ENCODE results near the gene ST8SIA1.

ST8SIA1 gene

DNA sequence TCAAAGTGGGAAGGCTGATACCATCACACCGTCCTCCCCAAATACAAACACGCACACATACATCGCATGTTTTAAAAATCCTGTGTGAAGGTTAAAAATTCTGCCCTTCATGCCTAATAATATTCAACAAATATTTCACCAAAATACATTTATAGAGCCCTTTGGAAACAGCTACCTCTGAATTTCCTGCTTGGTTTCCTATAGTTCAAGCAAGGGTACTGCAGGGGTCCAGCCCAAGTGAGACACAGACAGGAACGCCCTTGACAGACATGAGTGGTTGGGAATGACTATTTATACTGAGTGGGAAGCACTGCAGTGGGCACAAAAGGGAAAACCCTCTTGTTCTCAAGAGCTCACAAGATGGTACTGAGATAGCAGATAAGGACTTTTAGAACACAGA is 51.0 kb downstream of the ST8SIA1 start:
- Histone ChIP-seq H3K27me3 (ENCODE audit: control insufficient read depth in 1 of 2, insufficient read depth in 2 of 2, low read length in 2 of 2) (no peaks in the 10 kb centered on the region), H3K9me3 (ENCODE audit: control insufficient read depth in 2 of 2, low read length in 2 of 2) (no peaks in the 10 kb centered on the region), H3K4me1 (ENCODE audit: control insufficient read depth, insufficient read depth, low read length) (peaks cover 11% of the 10 kb centered on the region), H3K36me3 (ENCODE audit: control insufficient read depth in 2 of 2, insufficient read depth in 2 of 2, low read length in 2 of 2) (no peaks in the 10 kb centered on the region), H3K9ac (ENCODE audit: low read length in 2 of 2) (no peak overlapping the region), H3K27ac (ENCODE audit: low read length) (peak overlapping the region; percentile 37), H3K4me3 (ENCODE audit: low read length in 2 of 2) (no peak overlapping the region)

DNA sequence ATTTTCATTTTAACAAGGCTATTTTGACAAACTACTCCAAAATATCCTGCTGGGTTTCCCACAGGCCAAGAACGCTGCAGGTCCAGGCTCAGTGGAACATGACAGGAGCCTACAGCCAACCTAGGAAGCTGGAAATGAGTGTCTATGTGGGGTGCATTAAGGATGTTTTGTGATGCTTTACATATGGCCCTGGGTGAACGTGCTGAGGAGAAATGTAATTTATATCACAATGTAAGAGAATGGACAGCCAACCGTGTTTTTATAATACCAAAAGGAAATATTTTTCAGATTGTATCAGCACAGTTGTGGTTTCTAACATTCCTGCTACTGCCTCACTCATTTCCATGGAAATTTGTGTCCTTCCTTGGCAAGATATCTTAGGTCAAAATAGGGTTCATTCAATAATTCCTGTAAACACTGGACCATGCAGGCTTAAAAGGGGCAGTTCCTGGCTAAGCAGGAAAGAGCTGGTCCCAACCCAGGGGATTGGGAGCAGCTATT is 51.5 kb downstream of the ST8SIA1 start:
- Histone ChIP-seq H3K27ac (ENCODE audit: low read length) (peak overlapping the region; percentile 37), H3K4me1 (ENCODE audit: control insufficient read depth, insufficient read depth, low read length) (peaks cover 11% of the 10 kb centered on the region), H3K4me3 (ENCODE audit: low read length in 2 of 2) (no peak overlapping the region)

DNA sequence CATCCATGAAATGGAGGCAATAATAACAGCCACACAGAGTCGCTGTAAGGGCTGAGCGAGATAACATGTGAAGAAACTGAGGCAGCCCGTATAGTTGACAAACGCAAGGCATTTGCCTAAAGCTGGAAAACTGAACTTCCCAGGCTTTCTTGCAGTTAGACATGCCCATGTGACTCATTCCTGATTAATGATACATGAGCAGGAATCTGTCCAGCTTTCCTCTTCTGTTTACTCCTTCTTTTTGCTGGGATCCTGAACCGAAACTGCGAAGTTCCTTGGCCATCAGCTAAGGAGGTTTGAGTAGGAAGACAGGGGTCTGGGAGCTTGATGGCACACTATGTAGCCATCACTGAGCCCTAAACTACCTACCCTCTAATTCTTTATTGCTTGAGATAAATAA is 52.2 kb downstream of the ST8SIA1 start:
- Histone ChIP-seq H3K4me1 (ENCODE audit: control insufficient read depth, insufficient read depth, low read length) (peaks cover 11% of the 10 kb centered on the region), H3K9ac (ENCODE audit: low read length in 2 of 2) (peak overlapping the region; percentile 30 to 48), H3K36me3 (ENCODE audit: control insufficient read depth in 2 of 2, insufficient read depth in 2 of 2, low read length in 2 of 2) (peaks cover 0 to 2% of the 10 kb centered on the region in 2 donors), H3K27ac (ENCODE audit: low read length) (peak overlapping the region; percentile 53), H3K27me3 (ENCODE audit: control insufficient read depth in 1 of 2, insufficient read depth in 2 of 2, low read length in 2 of 2) (no peaks in the 10 kb centered on the region), H3K4me3 (ENCODE audit: low read length in 2 of 2) (peak overlapping the region; percentile 0 to 64), H3K9me3 (ENCODE audit: control insufficient read depth in 2 of 2, low read length in 2 of 2) (no peaks in the 10 kb centered on the region)

More for the DNA sequence above, 51.5 kb downstream of the ST8SIA1 start:
- H3K9me3 ChIP-seq (ENCODE audit: control insufficient read depth in 2 of 2, low read length in 2 of 2): no peaks in the 10 kb centered on the region
- no peaks in the 10 kb centered on the region for H3K27me3 ChIP-seq (ENCODE audit: control insufficient read depth in 1 of 2, insufficient read depth in 2 of 2, low read length in 2 of 2)
- H3K9ac ChIP-seq (ENCODE audit: low read length in 2 of 2): no peak overlapping the region
- H3K36me3 ChIP-seq (ENCODE audit: control insufficient read depth in 2 of 2, insufficient read depth in 2 of 2, low read length in 2 of 2): no peaks in the 10 kb centered on the region

DNA sequence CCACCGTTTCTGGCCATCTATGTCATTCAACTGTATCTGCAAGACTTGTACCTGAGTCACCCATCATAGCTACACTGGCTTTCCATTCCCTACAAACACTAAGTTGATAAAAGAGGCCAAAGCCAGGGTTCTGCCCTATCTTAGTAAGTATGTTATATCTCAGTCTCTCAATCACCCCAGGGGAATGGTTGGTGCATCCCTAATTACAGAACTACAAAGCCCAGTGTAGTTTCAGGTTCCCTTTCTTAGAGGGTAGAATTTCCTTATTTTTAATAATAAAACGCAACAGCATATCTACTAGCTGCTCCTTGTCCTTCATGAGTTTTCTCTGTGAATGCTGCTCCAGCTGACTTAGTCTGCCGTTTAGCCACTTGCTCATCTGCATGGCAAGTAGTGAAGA is 57.6 kb downstream of the ST8SIA1 start:
- H3K4me1 ChIP-seq (ENCODE audit: control insufficient read depth, insufficient read depth, low read length): peaks cover 18% of the 10 kb centered on the region
- H3K27me3 ChIP-seq (ENCODE audit: control insufficient read depth in 1 of 2, insufficient read depth in 2 of 2, low read length in 2 of 2): no peaks in the 10 kb centered on the region
- H3K36me3 ChIP-seq (ENCODE audit: control insufficient read depth in 2 of 2, insufficient read depth in 2 of 2, low read length in 2 of 2): peaks cover 0 to 2% of the 10 kb centered on the region in 2 donors
- H3K27ac ChIP-seq (ENCODE audit: low read length): peak overlapping the region; percentile 89
- H3K9me3 ChIP-seq (ENCODE audit: control insufficient read depth in 2 of 2, low read length in 2 of 2): no peaks in the 10 kb centered on the region
- no peak overlapping the region for H3K9ac ChIP-seq (ENCODE audit: low read length in 2 of 2)
- no peak overlapping the region for H3K4me3 ChIP-seq (ENCODE audit: low read length in 2 of 2)

DNA sequence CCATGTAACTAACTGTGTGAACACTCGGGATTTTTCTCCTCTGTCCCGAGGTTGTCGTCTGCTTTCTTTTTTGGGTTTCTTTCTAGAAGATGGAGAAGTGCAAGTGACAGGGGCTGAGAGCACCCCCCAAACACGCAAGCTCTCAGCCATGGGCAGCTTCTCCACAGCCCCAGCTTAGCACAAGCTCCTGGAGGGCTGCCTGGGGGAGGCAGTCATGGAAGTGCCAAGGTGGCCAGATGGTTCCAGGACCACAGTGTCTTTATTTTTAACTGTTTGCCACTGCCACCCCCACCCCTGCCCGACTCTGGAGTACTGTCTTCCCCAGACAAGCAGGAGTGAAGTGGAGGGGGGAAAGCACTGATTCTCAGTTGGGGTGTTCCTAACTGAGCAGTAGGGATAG is 58.2 kb downstream of the ST8SIA1 start:
- peaks cover 14% of the 10 kb centered on the region for H3K4me1 ChIP-seq (ENCODE audit: control insufficient read depth, insufficient read depth, low read length)
- H3K9me3 ChIP-seq (ENCODE audit: control insufficient read depth in 2 of 2, low read length in 2 of 2): no peaks in the 10 kb centered on the region
- H3K27ac ChIP-seq (ENCODE audit: low read length): peak overlapping the region; percentile 89
- peaks cover 0 to 2% of the 10 kb centered on the region in 2 donors for H3K36me3 ChIP-seq (ENCODE audit: control insufficient read depth in 2 of 2, insufficient read depth in 2 of 2, low read length in 2 of 2)
- H3K27me3 ChIP-seq (ENCODE audit: control insufficient read depth in 1 of 2, insufficient read depth in 2 of 2, low read length in 2 of 2): no peaks in the 10 kb centered on the region
- peak overlapping the region; percentile 36 to 63 for H3K9ac ChIP-seq (ENCODE audit: low read length in 2 of 2)
- peak overlapping the region in 1 of 2 donors; percentile 57 for H3K4me3 ChIP-seq (ENCODE audit: low read length in 2 of 2)

DNA sequence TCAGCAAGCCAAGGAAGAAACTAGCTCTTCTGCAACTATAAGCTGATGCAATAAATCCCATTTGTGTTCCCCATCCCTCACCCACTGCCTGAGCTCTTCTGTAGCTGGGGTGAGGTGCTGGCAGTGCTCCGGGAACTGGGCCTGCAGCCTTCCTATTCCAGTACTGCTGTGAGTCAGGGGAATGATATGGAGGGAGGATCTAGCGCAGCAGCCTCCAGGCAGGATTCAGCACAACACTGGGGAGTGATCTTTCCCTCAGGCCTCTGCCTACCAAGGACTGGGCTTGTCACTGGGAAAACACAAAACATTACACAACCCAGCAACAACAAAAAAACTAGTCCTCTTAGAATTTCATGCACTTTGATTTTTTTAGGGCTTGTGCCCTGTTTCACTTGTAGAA is 58.7 kb downstream of the ST8SIA1 start:
- Histone ChIP-seq H3K4me3 (ENCODE audit: low read length in 2 of 2) (peak overlapping the region in 1 of 2 donors; percentile 57), H3K9ac (ENCODE audit: low read length in 2 of 2) (peak overlapping the region; percentile 36 to 63), H3K27me3 (ENCODE audit: control insufficient read depth in 1 of 2, insufficient read depth in 2 of 2, low read length in 2 of 2) (no peaks in the 10 kb centered on the region), H3K9me3 (ENCODE audit: control insufficient read depth in 2 of 2, low read length in 2 of 2) (no peaks in the 10 kb centered on the region), H3K27ac (ENCODE audit: low read length) (peak overlapping the region; percentile 89), H3K4me1 (ENCODE audit: control insufficient read depth, insufficient read depth, low read length) (peaks cover 14% of the 10 kb centered on the region), H3K36me3 (ENCODE audit: control insufficient read depth in 2 of 2, insufficient read depth in 2 of 2, low read length in 2 of 2) (peaks cover 0 to 2% of the 10 kb centered on the region in 2 donors)

DNA sequence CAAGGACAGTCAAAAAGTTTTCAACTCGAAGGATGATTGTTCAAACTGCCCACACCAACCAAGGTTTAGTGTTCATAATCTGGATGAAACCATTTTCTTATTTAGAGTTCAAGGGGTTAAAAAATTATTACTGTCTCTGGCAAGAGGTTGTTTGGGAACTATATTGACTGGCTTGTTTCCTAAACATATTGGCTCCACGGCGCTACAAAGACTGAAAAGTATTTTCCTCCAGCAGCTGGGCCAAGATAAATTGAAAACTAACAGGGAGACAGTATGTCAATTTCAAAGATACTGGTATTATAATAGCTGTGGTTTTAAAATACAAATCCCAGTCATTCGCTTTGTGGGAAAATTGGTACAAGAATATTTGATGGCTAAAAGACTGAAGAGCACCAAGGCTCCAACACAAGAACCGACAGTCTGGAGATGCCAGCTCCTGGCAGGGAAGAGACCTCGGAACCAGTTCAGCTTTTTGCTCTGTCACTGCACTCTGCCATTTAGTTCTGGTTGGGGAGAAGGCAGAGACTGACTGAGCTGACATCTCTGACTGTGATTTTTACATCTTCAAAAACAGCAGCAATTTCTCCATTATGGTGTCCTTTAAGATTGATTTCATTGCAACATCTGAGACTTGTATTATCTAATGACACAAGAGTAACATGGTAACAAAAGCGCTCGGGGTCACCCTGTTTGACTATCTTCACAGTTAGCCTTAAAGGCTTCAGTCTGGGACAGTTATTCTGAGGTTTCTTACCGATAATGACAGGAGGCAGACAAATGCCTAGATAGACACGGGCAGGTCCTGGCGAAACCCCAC is 62.0 kb downstream of the ST8SIA1 start:
- no peak overlapping the region for H3K4me3 ChIP-seq (ENCODE audit: low read length in 2 of 2)
- H3K27me3 ChIP-seq (ENCODE audit: control insufficient read depth in 1 of 2, insufficient read depth in 2 of 2, low read length in 2 of 2): no peaks in the 10 kb centered on the region
- no peak overlapping the region for H3K27ac ChIP-seq (ENCODE audit: low read length)
- no peaks in the 10 kb centered on the region for H3K9me3 ChIP-seq (ENCODE audit: control insufficient read depth in 2 of 2, low read length in 2 of 2)
- H3K4me1 ChIP-seq (ENCODE audit: control insufficient read depth, insufficient read depth, low read length): peaks cover 14% of the 10 kb centered on the region
- H3K9ac ChIP-seq (ENCODE audit: low read length in 2 of 2): no peak overlapping the region
- no peaks in the 10 kb centered on the region for H3K36me3 ChIP-seq (ENCODE audit: control insufficient read depth in 2 of 2, insufficient read depth in 2 of 2, low read length in 2 of 2)

DNA sequence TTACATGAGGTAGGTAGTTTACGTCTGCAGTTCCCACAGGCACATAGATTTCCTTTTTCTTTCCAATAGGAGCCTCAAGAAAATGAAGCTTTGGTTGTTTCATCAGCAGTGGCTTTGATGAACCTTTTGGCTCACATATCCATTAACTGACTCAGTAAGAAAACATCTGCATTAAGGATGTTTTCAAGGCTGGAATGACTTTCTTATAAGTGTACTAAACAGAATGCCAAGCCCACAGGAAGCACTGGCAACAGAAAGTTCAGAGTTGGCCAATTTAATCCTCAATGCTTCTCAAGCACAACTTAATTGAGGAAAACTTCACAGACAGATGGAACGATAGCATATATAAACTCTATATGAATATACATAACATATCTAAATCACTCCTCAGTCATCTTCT is 63.5 kb downstream of the ST8SIA1 start:
- Histone ChIP-seq H3K36me3 (ENCODE audit: control insufficient read depth in 2 of 2, insufficient read depth in 2 of 2, low read length in 2 of 2) (no peaks in the 10 kb centered on the region), H3K27me3 (ENCODE audit: control insufficient read depth in 1 of 2, insufficient read depth in 2 of 2, low read length in 2 of 2) (no peaks in the 10 kb centered on the region), H3K9me3 (ENCODE audit: control insufficient read depth in 2 of 2, low read length in 2 of 2) (no peaks in the 10 kb centered on the region), H3K27ac (ENCODE audit: low read length) (no peak overlapping the region), H3K9ac (ENCODE audit: low read length in 2 of 2) (no peak overlapping the region), H3K4me3 (ENCODE audit: low read length in 2 of 2) (no peak overlapping the region), H3K4me1 (ENCODE audit: control insufficient read depth, insufficient read depth, low read length) (peaks cover 5% of the 10 kb centered on the region)

DNA sequence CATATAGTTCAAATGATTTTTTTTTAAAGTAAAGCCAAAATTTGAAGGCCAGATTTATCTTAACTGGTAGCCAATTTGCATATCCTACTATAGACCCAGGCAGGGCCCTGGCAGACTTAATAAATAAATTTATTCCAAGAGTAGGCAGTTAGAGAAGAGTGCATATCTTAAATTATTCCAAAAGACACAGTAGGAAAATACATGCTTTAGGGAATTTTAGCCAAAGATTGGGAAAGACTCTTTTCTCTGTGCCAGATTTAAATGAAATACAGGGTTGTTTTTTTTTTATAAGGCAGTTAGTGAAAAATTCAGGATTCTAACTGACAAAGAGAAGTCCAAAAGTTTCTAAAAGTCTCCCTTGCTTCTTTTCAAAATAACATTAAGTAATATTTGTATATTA is 65.5 kb downstream of the ST8SIA1 start:
- Histone ChIP-seq H3K36me3 (ENCODE audit: control insufficient read depth in 2 of 2, insufficient read depth in 2 of 2, low read length in 2 of 2) (no peaks in the 10 kb centered on the region), H3K27ac (ENCODE audit: low read length) (no peak overlapping the region), H3K9ac (ENCODE audit: low read length in 2 of 2) (no peak overlapping the region), H3K9me3 (ENCODE audit: control insufficient read depth in 2 of 2, low read length in 2 of 2) (no peaks in the 10 kb centered on the region), H3K4me3 (ENCODE audit: low read length in 2 of 2) (no peak overlapping the region), H3K4me1 (ENCODE audit: control insufficient read depth, insufficient read depth, low read length) (no peaks in the 10 kb centered on the region), H3K27me3 (ENCODE audit: control insufficient read depth in 1 of 2, insufficient read depth in 2 of 2, low read length in 2 of 2) (no peaks in the 10 kb centered on the region)

DNA sequence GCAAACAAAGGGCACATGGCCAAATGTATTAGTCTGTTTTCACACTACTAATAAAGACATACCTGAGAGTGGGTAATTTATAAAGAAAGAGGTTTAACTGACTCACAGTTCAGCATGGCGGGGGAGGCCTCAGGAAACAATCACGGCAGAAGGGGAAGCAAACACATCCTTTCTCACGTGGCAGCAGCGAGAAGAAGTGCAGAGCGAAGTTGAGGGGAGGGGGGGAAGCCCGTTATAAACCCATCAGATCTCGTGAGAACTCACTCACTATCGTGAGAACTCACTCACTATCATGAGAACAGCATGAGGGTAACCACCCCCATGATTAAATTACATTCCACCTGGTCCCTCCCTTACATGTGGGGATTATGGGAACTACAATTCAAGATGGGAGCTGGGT is 66.1 kb downstream of the ST8SIA1 start:
- no peak overlapping the region for H3K4me3 ChIP-seq (ENCODE audit: low read length in 2 of 2)
- H3K9ac ChIP-seq (ENCODE audit: low read length in 2 of 2): no peak overlapping the region
- H3K36me3 ChIP-seq (ENCODE audit: control insufficient read depth in 2 of 2, insufficient read depth in 2 of 2, low read length in 2 of 2): no peaks in the 10 kb centered on the region
- H3K4me1 ChIP-seq (ENCODE audit: control insufficient read depth, insufficient read depth, low read length): no peaks in the 10 kb centered on the region
- no peaks in the 10 kb centered on the region for H3K27me3 ChIP-seq (ENCODE audit: control insufficient read depth in 1 of 2, insufficient read depth in 2 of 2, low read length in 2 of 2)
- no peak overlapping the region for H3K27ac ChIP-seq (ENCODE audit: low read length)
- H3K9me3 ChIP-seq (ENCODE audit: control insufficient read depth in 2 of 2, low read length in 2 of 2): no peaks in the 10 kb centered on the region

DNA sequence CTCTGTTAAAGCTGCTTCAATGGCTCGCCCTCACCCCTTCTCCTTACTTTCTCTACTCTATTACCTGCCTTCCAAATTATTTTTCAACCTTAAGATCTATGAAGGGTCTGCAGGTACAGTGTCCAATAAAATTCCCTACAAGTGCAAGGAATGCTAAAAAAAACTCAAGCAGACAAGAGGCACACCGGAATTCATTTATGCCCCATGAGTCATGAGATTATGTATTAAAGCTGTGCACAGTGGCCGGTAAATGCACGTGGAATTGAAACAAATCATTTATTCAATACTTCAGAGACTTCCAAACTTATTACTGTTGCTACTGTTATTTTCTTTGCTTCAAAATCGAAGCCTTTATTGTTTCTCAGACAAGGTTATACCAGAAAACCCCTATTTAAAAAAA is 68.4 kb downstream of the ST8SIA1 start:
- Histone ChIP-seq H3K27me3 (ENCODE audit: control insufficient read depth in 1 of 2, insufficient read depth in 2 of 2, low read length in 2 of 2) (no peaks in the 10 kb centered on the region), H3K27ac (ENCODE audit: low read length) (no peak overlapping the region), H3K4me3 (ENCODE audit: low read length in 2 of 2) (no peak overlapping the region), H3K36me3 (ENCODE audit: control insufficient read depth in 2 of 2, insufficient read depth in 2 of 2, low read length in 2 of 2) (no peaks in the 10 kb centered on the region), H3K9ac (ENCODE audit: low read length in 2 of 2) (no peak overlapping the region), H3K4me1 (ENCODE audit: control insufficient read depth, insufficient read depth, low read length) (no peaks in the 10 kb centered on the region), H3K9me3 (ENCODE audit: control insufficient read depth in 2 of 2, low read length in 2 of 2) (no peaks in the 10 kb centered on the region)
